Rectal smooth muscle tissue (tissue), 1 donor: Measurements from ENCODE around the gene PALLD.

Experiments
- H3K27ac ChIP-seq: one replicate; pipeline ENCODE4 v1.7.0; 2013; ENCODE audit warnings: low read depth, low read length, inconsistent platforms
- H3K27me3 ChIP-seq: one replicate; pipeline ENCODE4 v1.7.0; 2013; ENCODE audit warnings: low read length; ENCODE audit not compliant: control insufficient read depth, insufficient read depth
- H3K36me3 ChIP-seq: one replicate; pipeline ENCODE4 v1.7.0; 2013; ENCODE audit warnings: low read length; ENCODE audit not compliant: control insufficient read depth, insufficient read depth
- H3K4me1 ChIP-seq: one replicate; pipeline ENCODE4 v1.7.0; 2013; ENCODE audit warnings: low read length; ENCODE audit not compliant: control insufficient read depth, insufficient read depth
- H3K4me3 ChIP-seq: one replicate; pipeline ENCODE4 v1.7.0; 2013; ENCODE audit warnings: low read length
- H3K9ac ChIP-seq: one replicate; pipeline ENCODE4 v1.7.0; 2013; ENCODE audit warnings: low read length

Gene PALLD

GRCh38 chr4:168887809-168888208 lies 391.0 kb downstream of the PALLD start:
- Histone ChIP-seq H3K36me3 (peaks cover 4% of the 10 kb centered on the region), H3K27ac (no peak overlapping the region), H3K9ac (no peak overlapping the region), H3K4me3 (no peak overlapping the region), H3K4me1 (peaks cover 3% of the 10 kb centered on the region), H3K27me3 (no peaks in the 10 kb centered on the region)

DNA sequence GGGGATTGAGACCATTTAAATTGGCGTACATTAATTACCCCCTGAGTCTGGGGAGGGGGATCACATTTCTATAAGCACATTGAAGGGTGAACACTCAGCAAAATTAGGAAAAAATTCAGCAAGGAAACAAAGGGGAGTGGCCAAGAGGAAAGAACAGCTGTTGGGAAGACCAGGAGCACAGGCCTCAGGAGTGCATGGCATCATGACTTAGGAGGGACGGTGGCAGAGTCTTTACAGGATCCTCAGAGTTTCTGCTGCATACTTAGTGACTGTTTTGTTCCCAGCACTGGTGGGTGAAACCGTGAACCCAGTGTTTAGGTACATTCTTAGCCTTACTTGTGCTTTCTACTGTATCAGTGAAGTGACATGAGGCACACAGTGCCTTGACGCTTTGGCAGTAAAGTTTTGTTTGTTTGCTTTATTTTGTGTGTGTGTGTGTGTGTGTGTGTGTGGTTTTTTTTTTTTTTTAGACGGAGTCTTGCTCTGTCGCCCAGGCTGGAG lies 391.9 kb downstream of the PALLD start:
- no peaks in the 10 kb centered on the region for H3K27me3 ChIP-seq
- H3K36me3 ChIP-seq, result peaks cover 5% of the 10 kb centered on the region
- H3K4me3 ChIP-seq, result no peak overlapping the region
- peaks cover 3% of the 10 kb centered on the region for H3K4me1 ChIP-seq
- H3K27ac ChIP-seq, result no peak overlapping the region
- H3K9ac ChIP-seq, result no peak overlapping the region

- Histone ChIP-seq H3K4me1 (no peaks in the 10 kb centered on the region), H3K9ac (no peak overlapping the region), H3K36me3 (peaks cover 12% of the 10 kb centered on the region)
Measured at GRCh38 chr4:168891086-168891485, 394.2 kb downstream of the PALLD start.

GRCh38 chr4:168891688-168892087 lies 394.8 kb downstream of the PALLD start:
- Histone ChIP-seq H3K27ac (no peak overlapping the region), H3K9ac (no peak overlapping the region), H3K4me1 (no peaks in the 10 kb centered on the region), H3K27me3 (no peaks in the 10 kb centered on the region), H3K36me3 (peaks cover 16% of the 10 kb centered on the region), H3K4me3 (no peak overlapping the region)

More at GRCh38 chr4:168891086-168891485, 394.2 kb downstream of the PALLD start:
- Histone ChIP-seq H3K27me3 (no peaks in the 10 kb centered on the region), H3K4me3 (no peak overlapping the region), H3K27ac (no peak overlapping the region)

DNA sequence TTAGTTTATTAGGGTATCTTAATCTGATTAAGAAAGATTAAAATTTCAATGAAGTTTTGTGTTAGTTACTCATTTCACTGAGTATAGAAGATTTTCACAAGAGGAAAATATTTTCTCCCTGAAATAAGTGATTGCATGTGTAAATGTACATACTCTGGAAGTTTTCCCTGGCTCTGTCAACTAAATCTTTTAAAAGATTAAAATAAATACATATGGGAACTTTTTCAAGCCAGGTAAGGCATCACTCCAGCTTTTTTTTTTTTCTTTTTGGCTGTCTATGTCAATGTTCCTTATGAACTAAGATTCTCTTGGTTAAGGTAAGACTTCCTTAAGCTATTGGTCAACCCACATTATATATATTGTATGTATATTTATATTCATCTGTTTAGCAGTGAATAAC lies 395.6 kb downstream of the PALLD start:
- Histone ChIP-seq H3K27me3 (no peaks in the 10 kb centered on the region), H3K4me1 (no peaks in the 10 kb centered on the region), H3K27ac (no peak overlapping the region), H3K36me3 (peaks cover 16% of the 10 kb centered on the region), H3K9ac (no peak overlapping the region), H3K4me3 (no peak overlapping the region)

DNA sequence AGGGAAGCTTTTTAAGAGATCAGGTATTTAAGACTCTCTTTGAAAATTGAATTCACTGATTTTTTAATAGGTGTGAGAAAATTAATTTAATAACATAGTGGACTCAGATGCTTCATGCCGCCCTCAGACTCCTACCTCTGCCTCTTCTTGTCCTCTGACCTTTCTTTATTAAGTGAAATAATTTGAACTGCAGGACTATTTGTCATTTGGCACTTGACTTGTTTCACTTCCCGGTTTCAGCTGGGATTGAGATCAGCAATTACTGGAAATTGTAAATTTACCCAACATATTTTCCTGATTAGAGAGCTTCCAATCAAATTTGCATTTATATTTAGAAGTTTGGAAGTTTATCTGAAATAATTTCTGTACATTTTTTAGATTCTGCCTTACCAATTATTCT lies 396.4 kb downstream of the PALLD start:
- Histone ChIP-seq H3K36me3 (peaks cover 16% of the 10 kb centered on the region), H3K4me1 (no peaks in the 10 kb centered on the region), H3K9ac (no peak overlapping the region), H3K4me3 (no peak overlapping the region), H3K27me3 (no peaks in the 10 kb centered on the region), H3K27ac (peak overlapping the region; percentile 17)

- Histone ChIP-seq H3K4me3 (no peak overlapping the region), H3K27ac (no peak overlapping the region), H3K9ac (no peak overlapping the region), H3K27me3 (no peaks in the 10 kb centered on the region), H3K36me3 (peaks cover 21% of the 10 kb centered on the region), H3K4me1 (no peaks in the 10 kb centered on the region)
Measured at GRCh38 chr4:168893807-168894206, 397.0 kb downstream of the PALLD start.

- Histone ChIP-seq H3K4me3 (no peak overlapping the region), H3K4me1 (no peaks in the 10 kb centered on the region), H3K36me3 (peaks cover 12% of the 10 kb centered on the region), H3K9ac (no peak overlapping the region), H3K27ac (no peak overlapping the region), H3K27me3 (no peaks in the 10 kb centered on the region)
Measured at GRCh38 chr4:168900080-168900479, 403.2 kb downstream of the PALLD start.

- Histone ChIP-seq H3K4me3 (no peak overlapping the region), H3K9ac (no peak overlapping the region), H3K27ac (peak overlapping the region; percentile 74), H3K27me3 (no peaks in the 10 kb centered on the region), H3K4me1 (peaks cover 23% of the 10 kb centered on the region), H3K36me3 (peaks cover 2% of the 10 kb centered on the region)
Measured at GRCh38 chr4:168907119-168907698, 410.4 kb downstream of the PALLD start.

DNA sequence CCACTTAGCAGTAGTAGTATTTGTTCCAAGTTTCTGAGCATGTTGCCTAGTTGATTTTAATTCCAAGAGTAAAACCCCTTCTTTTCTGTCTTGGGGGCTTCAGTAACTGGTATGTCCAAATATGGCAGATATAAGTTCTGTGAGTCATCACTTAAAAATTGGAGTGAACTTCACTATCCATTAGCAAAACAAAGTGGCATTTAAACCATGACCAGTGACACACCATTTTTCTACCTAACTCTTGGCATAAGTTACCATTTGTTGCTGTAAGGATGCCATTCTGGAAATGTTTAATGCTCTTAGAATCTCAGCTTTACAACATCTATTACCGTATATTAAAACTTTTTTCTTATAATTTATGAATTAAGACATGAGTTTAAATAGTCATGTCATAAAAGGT lies 411.2 kb downstream of the PALLD start:
- H3K4me3 ChIP-seq, result no peak overlapping the region
- H3K27me3 ChIP-seq, result no peaks in the 10 kb centered on the region
- peak overlapping the region; percentile 74 for H3K27ac ChIP-seq
- peaks cover 2% of the 10 kb centered on the region for H3K36me3 ChIP-seq
- H3K4me1 ChIP-seq, result peaks cover 23% of the 10 kb centered on the region
- no peak overlapping the region for H3K9ac ChIP-seq

- Histone ChIP-seq H3K4me3 (no peak overlapping the region), H3K9ac (no peak overlapping the region), H3K27ac (peak overlapping the region; percentile 74), H3K27me3 (no peaks in the 10 kb centered on the region), H3K4me1 (peaks cover 23% of the 10 kb centered on the region), H3K36me3 (peaks cover 2% of the 10 kb centered on the region)
Measured at GRCh38 chr4:168908851-168909273, 412.0 kb downstream of the PALLD start.

DNA sequence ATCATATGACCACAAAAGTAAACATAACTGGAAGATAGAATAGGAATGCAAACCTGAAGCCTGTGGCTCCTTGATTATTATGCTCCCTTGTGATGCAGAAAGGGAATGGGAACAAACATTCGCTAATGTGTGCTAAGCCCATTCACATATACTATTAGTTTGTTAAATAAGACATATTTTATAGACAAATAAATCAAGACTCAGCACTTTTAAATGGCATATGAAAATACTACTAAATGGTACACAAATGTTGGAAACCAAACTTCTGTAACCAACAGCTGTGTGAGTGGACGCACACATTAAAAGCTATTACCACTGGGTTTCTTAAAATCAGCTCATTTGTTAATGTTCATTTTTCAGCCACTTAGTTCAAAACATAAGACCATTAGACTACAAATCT lies 417.2 kb downstream of the PALLD start:
- H3K36me3 ChIP-seq, result peaks cover 14% of the 10 kb centered on the region
- peaks cover 5% of the 10 kb centered on the region for H3K4me1 ChIP-seq
- H3K27me3 ChIP-seq, result no peaks in the 10 kb centered on the region
- no peak overlapping the region for H3K9ac ChIP-seq
- H3K4me3 ChIP-seq, result no peak overlapping the region
- no peak overlapping the region for H3K27ac ChIP-seq

DNA sequence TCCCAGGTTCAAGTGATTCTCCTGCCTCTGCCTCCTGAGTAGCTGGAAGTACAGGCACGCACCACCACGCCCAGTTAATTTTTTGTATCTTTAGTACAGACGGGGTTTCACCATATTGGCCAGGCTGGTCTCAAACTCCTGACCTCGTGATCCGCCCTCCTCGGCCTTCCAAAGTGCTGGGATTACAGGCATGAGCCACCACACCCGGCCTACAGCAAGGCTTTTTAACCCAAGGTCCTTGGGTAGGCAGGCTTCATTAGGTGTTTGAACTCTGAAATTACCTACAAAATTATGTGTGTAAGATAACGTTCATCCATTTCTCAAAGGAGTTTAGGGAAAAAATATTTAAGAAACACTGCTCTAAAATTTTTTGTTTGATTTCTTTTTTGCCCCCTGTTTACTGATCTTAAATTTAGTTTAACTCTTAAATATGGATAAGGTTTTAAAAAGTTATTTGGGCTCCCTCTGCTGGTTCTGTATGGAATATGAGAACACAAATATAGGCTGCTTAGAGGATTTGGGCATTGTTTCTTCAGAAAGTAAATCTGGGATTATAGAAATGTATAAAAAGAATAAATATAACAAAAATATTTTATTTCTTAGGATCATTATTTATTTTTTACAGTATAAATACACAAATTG lies 420.4 kb downstream of the PALLD start:
- Histone ChIP-seq H3K27me3 (no peaks in the 10 kb centered on the region), H3K27ac (no peak overlapping the region), H3K9ac (no peak overlapping the region), H3K36me3 (peaks cover 16% of the 10 kb centered on the region), H3K4me3 (no peak overlapping the region), H3K4me1 (peaks cover 11% of the 10 kb centered on the region)
